ENCODE measurements around the gene PHC1.
A peak's percentile ranks its signal among the peaks of the same experiment; 100 is the strongest.

The PHC1 gene

DNA sequence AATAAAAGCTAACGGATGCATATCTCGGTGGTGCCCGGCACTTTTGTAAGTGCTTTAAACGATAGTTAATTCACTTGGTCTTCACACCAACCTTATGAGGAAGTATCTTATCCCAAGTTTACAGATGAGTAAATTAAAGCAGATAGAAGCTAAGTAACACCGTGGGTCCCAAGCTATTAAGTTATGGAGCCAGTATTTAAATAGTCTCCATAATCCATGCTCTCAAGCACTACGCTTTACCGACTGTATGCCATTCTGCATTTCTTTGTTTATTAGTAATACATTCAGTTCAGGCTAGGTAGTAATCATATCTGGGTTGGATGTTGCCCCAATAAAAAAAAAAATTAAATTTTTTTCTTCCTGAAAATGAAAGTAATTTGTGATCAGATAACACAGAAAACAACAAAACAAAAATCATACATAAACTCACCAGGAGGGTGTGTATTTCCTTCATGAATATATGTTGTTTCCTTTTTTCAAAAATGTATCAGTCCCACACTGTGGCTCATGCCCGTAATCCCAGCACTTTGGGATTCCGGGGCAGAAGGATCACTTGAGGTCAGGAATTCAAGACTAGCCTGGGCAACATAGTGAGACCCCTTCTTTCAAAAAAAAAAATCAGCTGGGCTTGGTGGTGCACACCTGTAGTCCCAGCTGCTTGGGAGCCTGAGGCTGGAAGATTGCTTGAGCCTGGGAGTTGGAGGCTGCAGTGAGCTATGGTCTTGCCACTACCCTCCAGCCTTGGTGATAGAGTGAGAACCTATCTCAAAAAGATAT, 36.6 kb downstream of the PHC1 start:
- DNase-seq = no peak

- no peak for DNase-seq
Measured at GRCh38 chr12:8951744-8952143, 37.4 kb downstream of the PHC1 start.

- DNase-seq = no peak
Measured at GRCh38 chr12:8953773-8954402, 39.6 kb downstream of the PHC1 start.

GRCh38 chr12:8956073-8956472, 41.8 kb downstream of the PHC1 start:
- DNase-seq = no peak

DNA sequence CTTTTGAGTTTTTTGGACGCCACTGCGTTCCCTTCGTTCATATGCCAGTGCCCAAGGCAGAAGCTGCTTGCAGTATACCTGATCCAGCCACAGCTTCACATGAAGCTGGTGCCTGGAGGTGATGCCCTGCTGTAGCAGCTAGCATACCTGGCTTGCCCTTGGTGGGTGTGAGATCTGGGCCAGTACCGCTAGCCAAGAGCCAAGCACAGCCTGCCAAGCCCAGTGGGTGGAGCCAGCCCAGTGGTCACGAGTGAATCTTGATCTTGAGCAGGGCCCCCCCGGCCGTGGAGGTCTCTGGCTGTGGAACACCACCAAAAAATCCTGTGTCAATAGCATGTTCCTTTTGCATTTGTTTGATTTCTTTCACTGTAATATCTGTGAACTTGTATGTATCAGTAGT, 42.5 kb downstream of the PHC1 start:
- DNase-seq = no peak

DNA sequence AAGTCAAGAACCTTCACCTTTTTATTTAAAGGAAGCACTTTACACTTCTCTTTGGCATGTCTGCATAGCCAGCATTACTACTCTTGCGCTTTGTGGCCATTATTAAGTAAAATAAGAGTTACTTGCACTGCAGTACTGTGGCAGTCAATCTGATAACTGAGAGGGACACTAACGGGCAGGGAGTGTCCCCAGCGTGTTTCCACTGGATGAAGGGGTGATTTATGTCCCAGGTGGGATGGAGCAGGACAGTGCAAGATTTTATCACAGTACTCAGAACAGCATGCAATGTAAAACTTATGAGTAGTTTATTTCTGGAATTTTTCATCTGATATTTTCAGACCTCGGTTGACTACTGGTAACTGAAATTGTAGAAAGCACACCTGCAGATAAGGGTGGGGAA, 43.3 kb downstream of the PHC1 start:
- DNase-seq = no peak

DNA sequence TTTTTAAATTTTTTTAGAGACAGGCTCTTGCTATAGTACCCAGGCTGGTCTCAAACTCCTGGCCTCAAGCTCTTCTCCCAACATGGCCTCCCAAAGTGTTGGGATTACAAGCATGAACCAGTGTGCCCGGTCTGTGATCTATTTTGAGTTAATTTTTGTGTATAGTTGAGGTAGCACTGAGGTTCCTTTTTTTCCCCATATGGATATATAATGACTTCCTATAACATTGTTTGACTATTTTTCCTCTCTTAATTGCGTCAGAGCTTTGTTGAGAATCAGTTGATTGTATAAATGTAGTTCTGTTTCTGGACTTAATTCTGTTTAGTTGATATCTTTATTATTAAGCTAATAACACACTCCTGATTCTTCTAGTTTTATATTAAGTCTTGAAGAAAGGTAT, 43.8 kb downstream of the PHC1 start:
- DNase-seq = peak; percentile 5

DNA sequence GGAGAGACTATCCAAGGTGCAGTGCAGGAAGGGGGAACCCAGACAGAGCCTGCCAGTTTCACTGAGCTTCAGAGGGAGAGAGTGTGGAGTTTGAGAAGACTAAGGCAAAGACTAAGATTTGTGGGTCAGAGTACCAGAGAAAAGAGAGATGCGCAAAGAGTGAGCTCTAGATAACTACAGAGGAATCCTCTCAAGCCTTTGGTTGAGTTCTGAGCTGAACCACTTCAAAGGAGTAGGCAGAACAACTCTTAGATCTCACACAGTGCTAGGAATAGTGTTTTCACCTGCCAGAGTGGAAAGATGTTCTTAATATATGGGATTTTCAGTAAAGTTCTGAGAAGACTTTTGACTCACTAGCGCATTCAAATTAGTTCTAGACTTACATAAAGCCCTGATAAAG, 45.9 kb downstream of the PHC1 start:
- no peak for DNase-seq

DNA sequence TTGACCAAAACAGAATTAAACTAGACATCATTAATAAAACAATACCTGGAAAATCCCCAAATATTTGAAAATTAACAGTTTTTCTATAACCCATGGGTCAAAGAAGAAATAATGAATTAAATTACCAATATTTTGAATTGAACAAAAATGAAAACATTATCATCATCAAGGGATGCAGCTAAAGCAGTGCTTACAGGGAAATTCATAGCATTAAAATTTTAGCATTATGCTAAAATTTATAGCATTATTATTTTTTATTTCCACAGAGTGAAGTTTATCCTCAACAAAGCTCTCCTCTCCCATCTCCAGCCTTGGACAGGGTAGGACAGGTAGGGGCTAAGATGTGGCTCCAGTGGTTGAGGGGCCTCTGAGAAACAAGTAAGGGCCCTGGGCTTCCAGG, 54.5 kb downstream of the PHC1 start:
- DNase-seq = no peak

DNA sequence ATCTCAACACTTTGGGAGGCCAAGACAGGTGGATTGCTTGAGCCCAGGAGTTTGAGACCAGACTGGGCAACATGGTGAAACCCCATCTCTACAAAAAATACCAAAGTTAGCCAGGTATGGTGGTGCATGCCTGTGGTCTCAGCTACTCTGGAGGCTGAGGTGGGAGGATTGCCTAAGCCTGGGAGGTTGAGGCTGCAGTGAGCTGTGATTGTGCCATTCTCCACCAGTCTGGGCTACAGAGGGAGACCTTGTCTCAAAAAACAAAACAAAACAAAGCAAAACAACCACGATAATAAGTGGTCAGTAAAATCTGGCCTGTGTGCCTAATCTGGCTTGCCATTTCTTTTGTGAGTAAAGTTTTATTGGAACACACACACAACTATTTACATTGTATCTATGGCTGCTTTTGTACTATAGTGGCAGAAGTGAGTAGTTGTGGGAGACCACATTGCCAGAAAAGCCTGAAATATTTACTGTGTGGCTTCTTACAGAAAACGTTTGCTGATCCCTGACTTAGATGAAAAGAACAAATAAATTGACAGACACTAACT, 55.6 kb downstream of the PHC1 start:
- no peak for DNase-seq

- DNase-seq = no peak
Measured at GRCh38 chr12:8970432-8970831, 56.1 kb downstream of the PHC1 start.

DNA sequence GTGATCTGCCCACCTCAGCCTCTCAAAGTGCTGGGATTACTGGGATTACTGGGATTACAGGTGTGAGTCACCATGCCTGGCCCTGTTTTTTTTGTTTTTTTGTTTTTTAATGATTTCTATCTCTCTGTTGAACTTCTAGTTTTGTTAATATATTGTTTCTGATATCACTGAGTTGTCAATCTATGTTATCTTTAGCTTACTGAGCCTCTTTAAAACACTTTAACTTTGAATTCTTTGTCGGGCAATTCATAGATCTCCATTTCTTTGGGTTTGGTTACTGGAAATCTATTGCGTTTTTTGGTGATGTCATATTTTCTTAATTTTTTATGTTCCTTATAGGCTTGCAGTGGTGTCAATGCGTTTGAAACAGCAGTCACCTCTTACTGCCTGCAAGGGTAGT, 65.8 kb downstream of the PHC1 start:
- DNase-seq = no peak

- no peak for DNase-seq
Measured at GRCh38 chr12:8985213-8985754, 71.0 kb downstream of the PHC1 start.

DNA sequence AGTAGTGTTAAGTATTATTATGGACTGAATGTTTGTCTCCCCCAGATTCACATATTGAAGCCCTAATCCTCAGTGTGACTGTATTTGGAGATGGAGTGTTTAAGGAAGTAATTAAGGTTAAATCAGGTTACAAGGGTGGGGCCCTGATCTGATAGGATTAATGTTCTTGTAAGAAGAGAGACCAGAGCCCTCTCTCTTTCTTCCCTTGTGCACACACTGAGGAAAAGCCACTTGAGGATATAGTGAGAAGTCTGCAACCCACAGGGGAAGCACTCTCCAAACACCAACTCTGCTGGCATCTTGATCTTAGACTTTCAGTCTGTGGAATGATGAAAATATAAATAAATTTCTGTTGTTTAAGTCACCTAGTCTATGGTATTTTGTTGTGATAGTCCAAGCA, 72.9 kb downstream of the PHC1 start:
- no peak for DNase-seq

DNA sequence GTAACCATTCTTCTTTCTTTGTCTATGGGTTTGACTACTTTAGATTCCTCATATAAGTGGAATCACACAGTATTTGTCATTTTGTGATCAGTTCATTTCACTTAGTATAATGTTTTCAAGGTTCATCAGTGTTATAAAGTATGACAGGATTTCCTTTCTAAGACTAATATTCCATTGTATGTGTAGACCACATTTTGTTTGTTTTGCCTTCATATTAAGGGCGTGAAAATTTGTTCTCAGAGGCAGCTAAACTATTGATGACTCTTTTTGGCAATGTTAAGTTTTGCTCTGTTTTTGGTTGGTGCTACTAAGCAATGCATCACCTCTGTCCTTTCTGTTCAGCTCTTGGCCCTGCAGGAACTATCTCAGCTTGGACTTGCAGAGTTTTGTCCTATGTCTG, 73.4 kb downstream of the PHC1 start:
- no peak for DNase-seq

- DNase-seq = peak; percentile 14
Measured at GRCh38 chr12:8989413-8989812, 75.1 kb downstream of the PHC1 start, which contains the start of gene KLRG1. Gene KLRG1, plus strand, starts transcription at chr12:8989546. Its CDS starts 90 bp downstream, at chr12:8989636.

All from GF-D8 (cell line).